Spleen (tissue), 7 donors: ENCODE results near the gene PHKB.

Experiments used
- POLR2A ChIP-seq, 3 donors: fragments of 450-650 bp; IDR thresholded peaks; one replicate each; pipeline ENCODE4 v1.5.1; 2017; ENCODE audit warnings: antibody characterized with exemption in 3 of 3, mild to moderate bottlenecking in 1 of 3
- POLR2AphosphoS5 ChIP-seq, 3 donors: sonication (generic); formaldehyde crosslinking; IDR thresholded peaks; one replicate each; pipeline ENCODE4 v1.5.1; 2017; ENCODE audit warnings: antibody characterized with exemption in 3 of 3
- TF ChIP-seq, protein P1 (sequence below), 11 experiments: fragments of 200-600 bp in 7 of 11; fragments of 450-650 bp in 4 of 11; sonication (generic) in 4 of 11; IDR thresholded peaks in 8 of 11; conservative IDR thresholded peaks in 3 of 11; 1 replicate in 7 of 11; 2 replicates in 4 of 11; pipeline versions ENCODE4 v1.4.0 to v1.8.0; 2016 to 2021; ENCODE audit warnings: antibody characterized with exemption in 11 of 11, inconsistent platforms in 4 of 11, mild to moderate bottlenecking in 1 of 11
- donor health status: DM: no; HTN: no; CAD: no; lungs with moderate emphysema.
- donor health status: DM: no; HTN: no; CAD: no.
- donor health status: DM: no; HTN: no; CAD: no.

DNA sequence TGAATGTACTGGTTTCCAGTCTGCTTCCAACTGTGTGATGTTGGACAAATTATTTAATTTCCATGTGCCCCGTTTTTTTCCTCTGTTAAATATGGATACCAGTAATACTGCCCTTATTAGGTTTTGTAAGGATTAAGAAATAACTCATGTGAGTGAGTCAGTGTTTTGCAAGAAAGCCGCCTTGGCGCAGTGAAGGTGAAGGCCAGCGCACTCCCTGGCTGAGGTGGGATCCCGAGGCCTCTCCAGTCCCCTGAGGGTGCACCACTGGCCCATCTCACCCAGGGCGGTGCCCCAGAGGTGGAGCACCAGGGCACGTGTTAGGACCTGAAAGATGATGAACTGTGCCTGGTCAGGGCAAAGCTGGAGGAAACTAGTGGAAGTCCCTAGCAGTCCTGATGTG lies 43.5 kb downstream of the PHKB start:
- TF ChIP-seq, protein P1, sequence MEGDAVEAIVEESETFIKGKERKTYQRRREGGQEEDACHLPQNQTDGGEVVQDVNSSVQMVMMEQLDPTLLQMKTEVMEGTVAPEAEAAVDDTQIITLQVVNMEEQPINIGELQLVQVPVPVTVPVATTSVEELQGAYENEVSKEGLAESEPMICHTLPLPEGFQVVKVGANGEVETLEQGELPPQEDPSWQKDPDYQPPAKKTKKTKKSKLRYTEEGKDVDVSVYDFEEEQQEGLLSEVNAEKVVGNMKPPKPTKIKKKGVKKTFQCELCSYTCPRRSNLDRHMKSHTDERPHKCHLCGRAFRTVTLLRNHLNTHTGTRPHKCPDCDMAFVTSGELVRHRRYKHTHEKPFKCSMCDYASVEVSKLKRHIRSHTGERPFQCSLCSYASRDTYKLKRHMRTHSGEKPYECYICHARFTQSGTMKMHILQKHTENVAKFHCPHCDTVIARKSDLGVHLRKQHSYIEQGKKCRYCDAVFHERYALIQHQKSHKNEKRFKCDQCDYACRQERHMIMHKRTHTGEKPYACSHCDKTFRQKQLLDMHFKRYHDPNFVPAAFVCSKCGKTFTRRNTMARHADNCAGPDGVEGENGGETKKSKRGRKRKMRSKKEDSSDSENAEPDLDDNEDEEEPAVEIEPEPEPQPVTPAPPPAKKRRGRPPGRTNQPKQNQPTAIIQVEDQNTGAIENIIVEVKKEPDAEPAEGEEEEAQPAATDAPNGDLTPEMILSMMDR (IDR thresholded peaks at IDR 0.05 in 8 of 11, conservative IDR thresholded peaks at IDR 0.05 in 3 of 11) = no peak
- TF ChIP-seq POLR2AphosphoS5 (IDR thresholded peaks at IDR 0.05) = no peak
- no peak for TF ChIP-seq POLR2A (IDR thresholded peaks at IDR 0.05)
